Measurements from ENCODE around the gene CD99.

Gene CD99

GRCh38 chrX:2650865-2651264 lies 40.2 kb upstream of the CD99 start:
- no peak for TF ChIP-seq CTCF (IDR thresholded peaks at IDR 0.05)

GRCh38 chrX:2652106-2652505 lies 39.0 kb upstream of the CD99 start:
- no peak; the same call in 1 of the 2 replicates for TF ChIP-seq CTCF (IDR thresholded peaks at IDR 0.05)

GRCh38 chrX:2654436-2655340 lies 36.4 kb upstream of the CD99 start:
- TF ChIP-seq CTCF (IDR thresholded peaks at IDR 0.05) = no peak

- no peak for TF ChIP-seq CTCF (IDR thresholded peaks at IDR 0.05)
Observed at GRCh38 chrX:2656257-2656836, 34.7 kb upstream of the CD99 start.

- TF ChIP-seq CTCF (IDR thresholded peaks at IDR 0.05) = no peak
Observed at GRCh38 chrX:2657532-2658113, 33.5 kb upstream of the CD99 start.

- no peak for TF ChIP-seq CTCF (IDR thresholded peaks at IDR 0.05)
Observed at GRCh38 chrX:2658585-2659292, 32.4 kb upstream of the CD99 start.

GRCh38 chrX:2662586-2662985 lies 28.5 kb upstream of the CD99 start:
- no peak for TF ChIP-seq CTCF (IDR thresholded peaks at IDR 0.05)

Measured in LNCAP (cell line).